H1 (cell line): ENCODE measurements around the gene RBM20. TPM values are rescaled to one million over a fixed set of nuclear protein-coding genes. Genes with fewer than 3 reads are reported as not detected.

ENCODE experiments used
- CTCF ChIA-PET: fragments of 300-600 bp; sonication (Branson Sonifier 250); formaldehyde crosslinking; loops from one replicate; lab custom pipeline; 2021; ENCODE audit not compliant: partially characterized antibody; lab: Charles Lee
- POLR2A ChIA-PET: fragments of 300-600 bp; sonication (Branson Sonifier 250); formaldehyde crosslinking; loops from one replicate; lab custom pipeline; 2021; ENCODE audit warnings: inconsistent platforms; ENCODE audit not compliant: partially characterized antibody; lab: Charles Lee
- DNase-seq, 2 experiments: peaks; one replicate each; pipeline versions ENCODE4 v3.0.0 to v3.0.0-alpha.2; 2010 to 2022; ENCODE audit warnings: low spot score in 2 of 2, low read depth in 1 of 2, mixed read lengths in 1 of 2
- FAIRE-seq: peaks from 2 replicates; lab custom pipeline; 2011; peaks lifted over from hg19 to GRCh38; lab: Jason Lieb, UNC
- H2AFZ ChIP-seq: 2 replicates; pipeline ENCODE4 v1.8.1; 2012; ENCODE audit warnings: low read length, inconsistent platforms
- H2AK5ac ChIP-seq: 2 replicates; pipeline ENCODE4 v1.6.1; 2013; ENCODE audit warnings: low read depth, low read length
- H2BK120ac ChIP-seq: replicated peaks from 2 replicates; pipeline ENCODE3; 2013; ENCODE audit warnings: low read depth, low read length, inconsistent platforms
- H2BK12ac ChIP-seq: 2 replicates; pipeline ENCODE4 v1.6.1; 2013; ENCODE audit warnings: low read depth, low read length
- H2BK15ac ChIP-seq: 2 replicates; pipeline ENCODE4 v1.6.1; 2013; ENCODE audit warnings: low read length
- H2BK20ac ChIP-seq: 2 replicates; pipeline ENCODE4 v1.6.1; 2013; ENCODE audit warnings: low read length
- H2BK5ac ChIP-seq: 2 replicates; pipeline ENCODE4 v1.6.1; 2013; ENCODE audit warnings: low read depth, low read length
- H3K14ac ChIP-seq: 2 replicates; pipeline ENCODE4 v1.6.1; 2013; ENCODE audit warnings: inconsistent platforms; ENCODE audit not compliant: insufficient read length
- H3K18ac ChIP-seq: 2 replicates; pipeline ENCODE4 v1.6.1; 2013; ENCODE audit warnings: low read length; ENCODE audit errors: extremely low read depth
- H3K23ac ChIP-seq: 2 replicates; pipeline ENCODE4 v1.6.1; 2013; ENCODE audit warnings: inconsistent platforms; ENCODE audit not compliant: insufficient read length
- H3K23me2 ChIP-seq: 2 replicates; pipeline ENCODE4 v1.6.1; 2013; ENCODE audit warnings: low read depth, low read length
- H3K27ac ChIP-seq: 2 replicates; pipeline ENCODE4 v1.6.1; 2011; ENCODE audit warnings: low read depth, low read length, inconsistent platforms
- H3K27me3 ChIP-seq, 4 experiments: replicated peaks in 1 of 4; 1 replicate in 1 of 4; 2 replicates in 3 of 4; pipeline versions ENCODE4 v1.6.1 to v1.8.1; 2011 to 2013; ENCODE audit warnings: low read length in 3 of 4, mild to moderate bottlenecking in 3 of 4, inconsistent platforms in 2 of 4, mixed read lengths in 2 of 4, moderate library complexity in 1 of 4; ENCODE audit not compliant: control insufficient read depth in 3 of 4, insufficient read depth in 3 of 4; ENCODE audit errors: extremely low read depth in 1 of 4
- H3K36me3 ChIP-seq, 4 experiments: 2 replicates each; pipeline versions ENCODE4 v1.6.1 to v1.8.1; 2011 to 2013; ENCODE audit warnings: mild to moderate bottlenecking in 4 of 4, low read length in 3 of 4, moderate library complexity in 2 of 4, control low read depth in 1 of 4, inconsistent platforms in 1 of 4; ENCODE audit not compliant: insufficient read depth in 4 of 4, control insufficient read depth in 2 of 4
- H3K4ac ChIP-seq: replicated peaks from 2 replicates; pipeline ENCODE3; 2013; ENCODE audit warnings: low read length, low read depth, mixed read lengths, inconsistent platforms; ENCODE audit not compliant: insufficient read length
- H3K4me1 ChIP-seq, 4 experiments: replicated peaks in 1 of 4; 1 replicate in 1 of 4; 2 replicates in 3 of 4; pipeline versions ENCODE4 v1.6.1 to v1.8.1; 2011 to 2013; ENCODE audit warnings: low read length in 3 of 4, inconsistent platforms in 2 of 4, mixed read lengths in 1 of 4; ENCODE audit not compliant: insufficient read depth in 4 of 4, control insufficient read depth in 3 of 4
- H3K4me2 ChIP-seq, 2 experiments: 2 replicates each; pipeline versions ENCODE4 v1.6.1 to v1.8.1; 2011 to 2013; ENCODE audit warnings: low read depth in 2 of 2, low read length in 2 of 2, control low read depth in 1 of 2, inconsistent platforms in 1 of 2, mild to moderate bottlenecking in 1 of 2; ENCODE audit not compliant: insufficient read depth in 1 of 2
- H3K4me3 ChIP-seq, 4 experiments: fragments of 200-600, 300-600 bp in 1 of 4; sonication (generic), shearing (Covaris generic), sonication (Bioruptor Twin) in 1 of 4; 2 replicates each; pipeline versions ENCODE4 v1.5.1 to v1.8.1; 2011 to 2016; ENCODE audit warnings: low read length in 4 of 4, low read depth in 3 of 4, control low read depth in 2 of 4, inconsistent platforms in 2 of 4, mild to moderate bottlenecking in 2 of 4, mixed read lengths in 1 of 4, moderate library complexity in 1 of 4; ENCODE audit not compliant: insufficient read depth in 2 of 4; ENCODE audit errors: extremely low read depth in 1 of 4
- H3K56ac ChIP-seq: replicated peaks from 2 replicates; pipeline ENCODE3; 2013; ENCODE audit warnings: low read depth, mild to moderate bottlenecking, mixed read lengths, low read length, inconsistent platforms; ENCODE audit not compliant: insufficient read length
- H3K79me1 ChIP-seq: 2 replicates; pipeline ENCODE4 v1.6.1; 2013; ENCODE audit warnings: low read depth, low read length, control low read depth
- H3K79me2 ChIP-seq, 2 experiments: 2 replicates each; pipeline versions ENCODE4 v1.6.1 to v1.8.1; 2012 to 2013; ENCODE audit warnings: low read length in 2 of 2, mild to moderate bottlenecking in 2 of 2, inconsistent platforms in 1 of 2; ENCODE audit not compliant: insufficient read depth in 2 of 2, control insufficient read depth in 1 of 2
- H3K9ac ChIP-seq, 4 experiments: replicated peaks in 1 of 4; 1 replicate in 1 of 4; 2 replicates in 3 of 4; pipeline versions ENCODE4 v1.6.1 to v1.8.1; 2011 to 2013; ENCODE audit warnings: low read depth in 3 of 4, low read length in 3 of 4, control low read depth in 2 of 4, mild to moderate bottlenecking in 2 of 4, moderate library complexity in 2 of 4, inconsistent platforms in 1 of 4; ENCODE audit errors: extremely low read depth in 1 of 4
- H3K9me3 ChIP-seq, 2 experiments: 2 replicates each; pipeline versions ENCODE4 v1.6.1 to v1.8.1; 2012 to 2013; ENCODE audit warnings: mild to moderate bottlenecking in 2 of 2, moderate library complexity in 2 of 2, control low read depth in 1 of 2, inconsistent platforms in 1 of 2, low read depth in 1 of 2, low read length in 1 of 2, mixed read lengths in 1 of 2; ENCODE audit not compliant: insufficient read depth in 2 of 2
- H4K20me1 ChIP-seq, 2 experiments: replicated peaks in 1 of 2; 2 replicates each; pipeline versions ENCODE3 to v1.8.1; 2011 to 2013; ENCODE audit warnings: inconsistent platforms in 2 of 2, low read length in 2 of 2, mild to moderate bottlenecking in 1 of 2; ENCODE audit not compliant: insufficient read depth in 2 of 2, control insufficient read depth in 1 of 2
- H4K5ac ChIP-seq: 2 replicates; pipeline ENCODE4 v1.6.1; 2013; ENCODE audit warnings: low read length, low read depth, mixed read lengths, inconsistent platforms; ENCODE audit not compliant: insufficient read length
- H4K8ac ChIP-seq: 2 replicates; pipeline ENCODE4 v1.8.0; 2013; ENCODE audit warnings: mild to moderate bottlenecking, moderate library complexity, low read length, inconsistent platforms; ENCODE audit not compliant: insufficient read depth; ENCODE audit errors: extremely low read depth
- H4K91ac ChIP-seq: replicated peaks from 2 replicates; pipeline ENCODE3; 2013; ENCODE audit warnings: low read length, mixed read lengths, inconsistent platforms; ENCODE audit not compliant: insufficient read length
- BACH1 ChIP-seq: IDR thresholded peaks from 2 replicates; pipeline ENCODE4 v1.6.1; 2012; ENCODE audit warnings: low read length, improper control_type of control experiment
- CHD1 ChIP-seq: IDR thresholded peaks from 2 replicates; pipeline ENCODE4 v1.6.1; 2012; ENCODE audit warnings: low read depth, low read length, improper control_type of control experiment
- CTBP2 ChIP-seq: IDR thresholded peaks from 2 replicates; pipeline ENCODE4 v1.7.0; 2011; ENCODE audit warnings: borderline replicate concordance, mild to moderate bottlenecking, moderate library complexity, mixed read lengths, low read length; ENCODE audit not compliant: insufficient read depth, insufficient read length
- EGR1 ChIP-seq: IDR thresholded peaks from 2 replicates; pipeline ENCODE4 v1.6.1; 2011; ENCODE audit warnings: low read depth, low read length, borderline replicate concordance
- EZH2 ChIP-seq: fragments of 200-600 bp; sonication (generic); IDR thresholded peaks from 2 replicates; pipeline ENCODE4 v1.7.1; 2012; ENCODE audit warnings: low read depth, mild to moderate bottlenecking, moderate library complexity, low read length, inconsistent platforms; ENCODE audit not compliant: severe bottlenecking
- POLR2A ChIP-seq, 2 experiments: IDR thresholded peaks; 1 replicate in 1 of 2; 2 replicates in 1 of 2; pipeline ENCODE4 v1.6.1; 2011; ENCODE audit warnings: low read depth in 2 of 2, low read length in 2 of 2, mild to moderate bottlenecking in 2 of 2; ENCODE audit errors: control extremely low read depth in 1 of 2
- WGBS, 2 experiments: shearing (Covaris generic) in 1 of 2; methylation state at CpG; one replicate each; pipeline versions ENCODE4 v1.1.6 to v1.1.7; 2013 to 2015; ENCODE audit warnings: low lambda C conversion rate in 2 of 2, mixed read lengths in 2 of 2, inconsistent platforms in 1 of 2, low coverage in 1 of 2, missing lambda C conversion rate in 1 of 2; ENCODE audit not compliant: insufficient replicate concordance in 2 of 2, insufficient coverage in 1 of 2, insufficient read length in 1 of 2; ENCODE audit errors: extremely low coverage in 1 of 2, missing lambda C conversion rate in 1 of 2; 5-methylcytosine and 5-hydroxymethylcytosine counted together
- polyA plus RNA-seq, 7 experiments: library from polyadenylated mRNA; depleted of rRNA in 3 of 7; stranded (reverse) in 5 of 7; unstranded in 2 of 7; fragments of >200 nt in 5 of 7; fragments of 200-250 nt in 2 of 7; gene quantifications; 1 replicate in 5 of 7; 2 replicates in 1 of 7; 4 replicates in 1 of 7; pipeline versions ENCODE4 v1.2.1 to v1.2.3, GENCODE V29; 2011 to 2013; ENCODE audit warnings: missing spikeins in 2 of 7, mixed read lengths in 2 of 7
- total RNA-seq: library from RNA; stranded (reverse); fragmentation: NEBNext Ultra II Directional; extraction: Animal tissue kit (Norgen Biotek cat#: 25700); gene quantifications from 2 replicates; pipeline ENCODE4 v1.2.1, GENCODE V29; 2021

The RBM20 gene
- total and polyA plus RNA-seq, 2 of the 8 experiments (the other 6 are each of a cell fraction or from before 2014, with no cell fraction given), result 0.05 to 0.63 TPM

GRCh38 chr10:110861930-110862649 lies 218.0 kb downstream of the RBM20 start:
- Histone ChIP-seq H2BK20ac (no peak overlapping the region), H3K4me3 (no peak overlapping the region), H3K79me2 (no peaks in the 10 kb centered on the region), H3K23ac (no peak overlapping the region), H2BK15ac (no peak overlapping the region), H2AFZ (no peak overlapping the region), H4K8ac (no peak overlapping the region), H3K36me3 (no peaks in the 10 kb centered on the region; a peak in 1 of 8 replicates), H3K14ac (no peak overlapping the region), H2BK120ac (no peak overlapping the region), H3K79me1 (no peaks in the 10 kb centered on the region), H3K4me2 (no peak overlapping the region), H3K9ac (no peak overlapping the region), H3K4ac (no peak overlapping the region), H4K91ac (no peak overlapping the region), H2AK5ac (no peak overlapping the region), H3K27ac (no peak overlapping the region), H3K18ac (no peak overlapping the region), H3K23me2 (no peaks in the 10 kb centered on the region; the same call in 1 of the 2 replicates), H2BK5ac (no peak overlapping the region), H3K27me3 (no peaks in the 10 kb centered on the region), H2BK12ac (no peak overlapping the region), H3K9me3 (no peaks in the 10 kb centered on the region), H3K56ac (no peak overlapping the region), H4K5ac (no peak overlapping the region), H4K20me1 (no peaks in the 10 kb centered on the region), H3K4me1 (no peaks in the 10 kb centered on the region)
- DNase-seq (no peak), FAIRE-seq (no peak)
- ChIA-PET CTCF (interaction anchor here (0.6 to 1.1 kb wide), 3 partner anchors 10 to 1002 kb away, joined by 3 to 5 read pairs (median 3); no protein-coding TSS in a partner anchor), POLR2A (interaction anchor here (0.7 to 2.8 kb wide), 2 partner anchors 9 to 60 kb away, joined by 3 to 12 read pairs; partner anchors contain the start of gene PDCD4)
- 91% methylated on average over 6 of the region's 6 CpGs; no CpG with 5 or more reads in 1 of the 2 experiments for WGBS, 2 experiments
- no peak for TF ChIP-seq EZH2
- TF ChIP-seq CTBP2, result no peak
- TF ChIP-seq BACH1, result no peak
- no peak for TF ChIP-seq CHD1
- TF ChIP-seq POLR2A (IDR thresholded peaks at IDR 0.05; ENCODE audit: control extremely low read depth in 1 of 2, low read depth in 2 of 2, low read length in 2 of 2), result no peak
- TF ChIP-seq EGR1, result no peak
